Activated T-cell treated with anti-CD3 and anti-CD28 coated beads for 48 hours (primary cell): ENCODE measurements around the gene ITGB1.

Experiments used
- DNase-seq: peaks from one replicate; pipeline ENCODE4 v3.0.0-alpha.2; 2020; ENCODE audit warnings: low read depth

Gene ITGB1

DNA sequence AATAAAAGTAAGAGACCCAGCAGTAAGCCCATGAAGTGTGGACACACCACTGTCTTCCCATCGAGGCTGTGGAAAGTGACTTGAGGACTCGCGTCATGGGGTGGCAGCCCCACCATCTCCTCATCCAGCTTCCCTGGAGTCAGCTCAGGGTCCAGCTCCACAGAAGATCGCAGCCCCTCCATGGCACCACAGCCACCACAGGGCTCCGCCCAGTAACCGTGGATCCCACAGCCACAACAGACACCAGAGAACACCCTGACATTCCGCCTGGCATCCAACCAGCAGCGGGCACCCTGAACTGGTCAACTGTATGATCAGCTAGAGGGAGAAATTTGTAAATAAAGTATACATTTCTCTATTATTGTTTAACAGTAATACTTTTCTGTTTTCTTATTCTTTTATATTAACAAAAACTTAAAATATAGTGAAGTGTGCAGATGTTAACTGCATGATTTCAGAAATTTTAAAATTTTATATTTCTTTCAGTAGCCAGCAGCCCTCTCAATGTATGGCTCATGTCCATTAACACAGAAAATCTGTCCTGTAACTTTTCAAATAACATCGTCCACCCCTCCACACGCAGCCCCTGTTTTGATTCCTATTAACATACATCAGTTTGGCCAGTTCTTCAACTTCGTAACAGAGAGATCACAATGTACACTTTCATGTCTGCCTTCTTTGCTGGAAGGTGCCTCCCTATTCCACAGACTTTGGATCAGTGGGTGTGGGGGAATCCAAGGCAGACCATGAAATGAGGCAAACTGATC lies 69.7 kb downstream of the ITGB1 start:
- DNase-seq: no peak

DNA sequence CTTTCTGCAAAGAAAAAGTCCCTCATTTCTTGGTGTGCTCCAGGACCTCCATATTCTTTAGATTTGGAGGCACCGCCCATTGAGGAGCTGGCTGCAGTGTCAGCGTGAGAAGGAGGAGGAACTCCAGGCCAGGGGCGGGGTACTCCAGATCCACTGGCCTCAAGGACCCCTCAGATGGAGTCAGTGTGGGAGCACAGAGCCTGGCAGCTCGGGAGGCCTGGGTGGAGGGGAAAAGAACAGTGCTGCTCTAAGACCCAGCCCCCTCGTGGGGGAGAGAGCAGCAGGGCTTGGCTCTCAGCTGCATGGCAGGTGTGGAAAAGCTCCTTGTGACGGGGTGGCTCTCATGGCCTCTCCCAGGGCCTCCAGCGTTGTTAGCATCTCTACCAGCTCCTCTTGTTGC lies 70.5 kb downstream of the ITGB1 start:
- DNase-seq: no peak

DNA sequence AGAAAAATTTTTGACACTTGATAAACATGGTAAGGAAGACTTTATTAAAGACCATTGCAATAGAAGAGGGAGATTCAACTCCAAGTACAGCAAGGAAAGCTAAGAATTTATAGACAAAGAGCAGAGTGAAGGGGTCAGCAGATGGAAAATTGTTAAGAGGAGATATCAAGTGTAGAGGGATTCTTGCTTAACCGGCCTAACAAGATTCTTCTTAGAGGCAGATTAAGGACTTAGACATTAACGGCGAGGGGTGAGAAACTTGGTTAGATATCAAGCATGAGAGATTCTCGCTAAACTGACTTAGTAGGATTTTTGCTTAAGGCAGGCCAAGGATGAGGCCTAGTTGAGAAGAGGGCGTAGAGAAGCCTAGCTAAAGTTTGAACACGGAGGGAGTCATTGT lies 76.0 kb downstream of the ITGB1 start:
- DNase-seq: no peak

DNA sequence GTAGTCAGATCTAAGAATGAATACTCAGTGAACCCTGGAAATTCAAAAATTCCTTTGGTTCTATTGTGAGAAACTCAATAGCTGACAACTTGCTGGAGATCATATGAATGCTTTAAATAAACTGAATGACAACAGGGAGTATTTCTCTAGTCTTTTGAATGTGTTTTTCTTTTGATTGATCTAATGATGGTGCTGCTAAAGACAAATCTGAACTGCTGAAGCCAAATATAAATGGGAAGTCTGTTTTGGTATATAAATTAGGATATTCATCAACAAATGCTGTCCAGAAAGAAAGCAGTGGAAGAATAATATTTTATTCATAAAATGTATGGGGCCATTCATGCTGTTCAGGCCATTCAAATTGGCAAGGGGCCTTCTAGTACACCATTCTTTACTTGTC lies 79.4 kb downstream of the ITGB1 start:
- DNase-seq: no peak

DNA sequence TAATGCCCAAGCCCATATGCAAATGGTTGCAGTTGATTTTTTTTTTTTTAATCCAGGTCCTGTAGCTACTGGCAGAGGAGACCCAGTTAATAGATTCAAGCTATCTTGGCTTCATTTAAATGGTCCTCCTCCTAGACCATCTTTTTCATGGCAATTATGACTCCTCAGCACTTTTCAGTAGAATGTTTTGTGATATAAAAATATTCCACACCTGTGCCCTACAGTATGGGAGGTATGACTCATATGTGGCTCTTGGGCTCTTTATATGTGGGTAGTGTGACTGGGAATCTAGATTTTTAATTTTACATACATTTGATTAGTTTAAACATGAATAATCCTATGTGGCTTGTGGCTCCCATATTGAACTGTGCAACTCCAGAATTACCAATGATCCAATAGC lies 80.1 kb downstream of the ITGB1 start:
- no peak for DNase-seq

DNA sequence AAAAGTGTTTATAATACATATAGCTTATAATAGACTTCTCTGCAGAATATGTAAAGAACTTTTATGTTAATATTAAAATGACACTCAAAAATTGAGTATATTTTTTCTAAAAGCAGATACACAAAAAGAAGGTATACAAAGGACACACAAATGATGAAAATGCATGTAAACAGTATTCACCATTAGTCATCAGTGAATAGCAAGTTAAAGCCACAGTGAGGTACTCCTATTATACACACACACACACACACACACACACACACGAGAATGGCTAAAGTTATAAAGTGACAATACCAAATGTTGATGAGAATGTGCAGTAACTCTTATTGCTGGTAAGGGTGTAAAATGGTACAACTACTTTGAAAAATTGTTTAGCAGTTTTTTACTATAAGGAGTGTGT lies 92.9 kb downstream of the ITGB1 start:
- no peak for DNase-seq

DNA sequence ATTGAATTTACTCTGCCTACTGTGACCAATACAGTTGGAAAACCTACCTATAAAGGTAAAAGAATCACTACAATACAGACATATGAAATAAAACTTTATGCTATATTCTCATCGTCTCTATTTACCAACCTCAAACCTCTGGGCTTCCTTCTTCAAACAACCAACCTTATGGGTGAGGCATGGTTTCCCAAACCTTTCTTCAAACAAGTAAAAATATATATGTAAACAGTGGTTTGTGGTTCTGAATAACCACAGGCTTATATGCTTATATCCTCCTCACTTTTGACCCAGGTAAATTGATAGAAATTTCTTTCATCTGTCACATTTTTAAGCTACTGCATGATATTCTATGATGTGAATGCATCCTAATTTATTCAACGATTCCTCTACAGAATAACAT lies 103.6 kb downstream of the ITGB1 start:
- DNase-seq: no peak

DNA sequence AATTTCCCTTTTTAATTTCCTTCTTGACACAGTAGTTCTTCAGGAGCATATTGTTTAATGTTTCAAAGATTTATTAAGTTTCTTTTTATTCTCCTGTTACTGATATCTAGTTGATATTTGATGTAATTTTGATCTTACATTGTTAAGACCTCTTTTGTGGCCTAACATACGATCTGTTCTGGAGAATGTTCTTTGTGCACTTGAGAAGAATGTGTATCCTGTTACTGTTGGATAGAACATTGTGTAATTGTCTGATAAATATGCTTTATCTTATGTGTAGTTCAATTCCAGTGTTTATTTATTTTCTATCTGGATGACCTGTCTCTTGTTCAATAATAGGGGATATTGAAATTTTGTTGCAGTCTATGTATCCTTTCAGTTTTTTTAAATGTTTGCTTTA lies 106.7 kb downstream of the ITGB1 start:
- no peak for DNase-seq
